ENCODE results near the gene PRDX5. TPM values are rescaled to one million over a fixed set of nuclear protein-coding genes. Genes with fewer than 3 reads are reported as not detected.

PRDX5 gene
- total RNA-seq, 1 experiment from 2014 or later, result 255 TPM

DNA sequence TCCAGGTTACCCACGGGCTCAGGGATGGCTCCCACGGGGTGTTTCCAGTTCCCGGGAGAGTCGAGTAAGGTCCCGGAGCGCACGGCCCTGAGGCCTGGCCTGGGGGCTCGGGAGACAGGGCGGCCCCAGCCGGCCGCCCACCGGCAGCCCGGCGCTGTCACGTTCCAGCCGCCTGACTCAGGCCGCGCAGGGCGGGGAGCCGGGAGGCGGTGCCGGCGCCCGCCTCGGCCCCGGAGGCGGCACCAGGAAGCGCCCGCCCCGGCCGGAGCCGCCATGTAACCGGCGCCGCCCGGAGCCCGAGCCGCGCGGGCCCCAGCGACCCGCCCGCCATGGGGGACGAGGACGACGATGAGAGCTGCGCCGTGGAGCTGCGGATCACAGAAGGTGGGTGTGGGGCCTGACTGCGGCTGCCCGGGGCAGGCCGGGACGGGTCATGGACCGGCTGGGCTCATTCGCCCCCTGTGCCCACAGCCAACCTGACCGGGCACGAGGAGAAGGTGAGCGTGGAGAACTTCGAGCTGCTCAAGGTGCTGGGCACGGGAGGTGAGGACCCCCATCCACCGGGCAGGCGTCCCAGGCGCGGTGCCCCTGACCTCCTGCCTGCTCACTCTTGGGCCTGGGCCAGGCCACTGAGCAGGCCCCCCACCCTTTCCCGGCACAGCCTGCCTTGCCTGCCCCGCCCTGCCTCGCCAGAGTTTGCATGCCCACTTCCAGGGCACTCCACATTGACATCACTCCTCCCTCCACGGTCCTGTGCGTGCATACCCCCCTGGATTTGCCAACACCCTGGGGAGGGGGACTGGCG lies 41.2 kb downstream of the PRDX5 start, which contains the start of gene RPS6KA4 (continued):
- no peak for TF ChIP-seq RORB (CRISPR knock-in tag; IDR thresholded peaks at IDR 0.05)
- TF ChIP-seq, protein P1, sequence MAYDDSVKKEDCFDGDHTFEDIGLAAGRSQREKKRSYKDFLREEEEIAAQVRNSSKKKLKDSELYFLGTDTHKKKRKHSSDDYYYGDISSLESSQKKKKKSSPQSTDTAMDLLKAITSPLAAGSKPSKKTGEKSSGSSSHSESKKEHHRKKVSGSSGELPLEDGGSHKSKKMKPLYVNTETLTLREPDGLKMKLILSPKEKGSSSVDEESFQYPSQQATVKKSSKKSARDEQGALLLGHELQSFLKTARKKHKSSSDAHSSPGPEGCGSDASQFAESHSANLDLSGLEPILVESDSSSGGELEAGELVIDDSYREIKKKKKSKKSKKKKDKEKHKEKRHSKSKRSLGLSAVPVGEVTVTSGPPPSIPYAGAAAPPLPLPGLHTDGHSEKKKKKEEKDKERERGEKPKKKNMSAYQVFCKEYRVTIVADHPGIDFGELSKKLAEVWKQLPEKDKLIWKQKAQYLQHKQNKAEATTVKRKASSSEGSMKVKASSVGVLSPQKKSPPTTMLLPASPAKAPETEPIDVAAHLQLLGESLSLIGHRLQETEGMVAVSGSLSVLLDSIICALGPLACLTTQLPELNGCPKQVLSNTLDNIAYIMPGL (CRISPR knock-in tag; IDR thresholded peaks at IDR 0.05), result 0 out of 2 replicates have a peak, but pooled peaks have one; percentile 65
- TF ChIP-seq, protein P2, sequence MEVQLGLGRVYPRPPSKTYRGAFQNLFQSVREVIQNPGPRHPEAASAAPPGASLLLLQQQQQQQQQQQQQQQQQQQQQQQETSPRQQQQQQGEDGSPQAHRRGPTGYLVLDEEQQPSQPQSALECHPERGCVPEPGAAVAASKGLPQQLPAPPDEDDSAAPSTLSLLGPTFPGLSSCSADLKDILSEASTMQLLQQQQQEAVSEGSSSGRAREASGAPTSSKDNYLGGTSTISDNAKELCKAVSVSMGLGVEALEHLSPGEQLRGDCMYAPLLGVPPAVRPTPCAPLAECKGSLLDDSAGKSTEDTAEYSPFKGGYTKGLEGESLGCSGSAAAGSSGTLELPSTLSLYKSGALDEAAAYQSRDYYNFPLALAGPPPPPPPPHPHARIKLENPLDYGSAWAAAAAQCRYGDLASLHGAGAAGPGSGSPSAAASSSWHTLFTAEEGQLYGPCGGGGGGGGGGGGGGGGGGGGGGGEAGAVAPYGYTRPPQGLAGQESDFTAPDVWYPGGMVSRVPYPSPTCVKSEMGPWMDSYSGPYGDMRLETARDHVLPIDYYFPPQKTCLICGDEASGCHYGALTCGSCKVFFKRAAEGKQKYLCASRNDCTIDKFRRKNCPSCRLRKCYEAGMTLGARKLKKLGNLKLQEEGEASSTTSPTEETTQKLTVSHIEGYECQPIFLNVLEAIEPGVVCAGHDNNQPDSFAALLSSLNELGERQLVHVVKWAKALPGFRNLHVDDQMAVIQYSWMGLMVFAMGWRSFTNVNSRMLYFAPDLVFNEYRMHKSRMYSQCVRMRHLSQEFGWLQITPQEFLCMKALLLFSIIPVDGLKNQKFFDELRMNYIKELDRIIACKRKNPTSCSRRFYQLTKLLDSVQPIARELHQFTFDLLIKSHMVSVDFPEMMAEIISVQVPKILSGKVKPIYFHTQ (CRISPR knock-in tag; IDR thresholded peaks at IDR 0.05), result no peak
- TF ChIP-seq CTCF (IDR thresholded peaks at IDR 0.05), result no peak
- TF ChIP-seq, protein P3, sequence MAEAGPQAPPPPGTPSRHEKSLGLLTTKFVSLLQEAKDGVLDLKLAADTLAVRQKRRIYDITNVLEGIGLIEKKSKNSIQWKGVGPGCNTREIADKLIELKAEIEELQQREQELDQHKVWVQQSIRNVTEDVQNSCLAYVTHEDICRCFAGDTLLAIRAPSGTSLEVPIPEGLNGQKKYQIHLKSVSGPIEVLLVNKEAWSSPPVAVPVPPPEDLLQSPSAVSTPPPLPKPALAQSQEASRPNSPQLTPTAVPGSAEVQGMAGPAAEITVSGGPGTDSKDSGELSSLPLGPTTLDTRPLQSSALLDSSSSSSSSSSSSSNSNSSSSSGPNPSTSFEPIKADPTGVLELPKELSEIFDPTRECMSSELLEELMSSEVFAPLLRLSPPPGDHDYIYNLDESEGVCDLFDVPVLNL (CRISPR knock-in tag; IDR thresholded peaks at IDR 0.05; ENCODE audit: borderline replicate concordance, low read depth), result 0 out of 2 replicates have a peak, but pooled peaks have one; percentile 46
- TF ChIP-seq MAX (CRISPR knock-in tag; IDR thresholded peaks at IDR 0.05), result no peak; the same call in 1 of the 2 replicates
- TF ChIP-seq ZMAT4 (CRISPR knock-in tag; IDR thresholded peaks at IDR 0.05), result no peak
- no peak for TF ChIP-seq ESRRA (CRISPR knock-in tag; IDR thresholded peaks at IDR 0.05; ENCODE audit: borderline replicate concordance)
- TF ChIP-seq, protein P4, sequence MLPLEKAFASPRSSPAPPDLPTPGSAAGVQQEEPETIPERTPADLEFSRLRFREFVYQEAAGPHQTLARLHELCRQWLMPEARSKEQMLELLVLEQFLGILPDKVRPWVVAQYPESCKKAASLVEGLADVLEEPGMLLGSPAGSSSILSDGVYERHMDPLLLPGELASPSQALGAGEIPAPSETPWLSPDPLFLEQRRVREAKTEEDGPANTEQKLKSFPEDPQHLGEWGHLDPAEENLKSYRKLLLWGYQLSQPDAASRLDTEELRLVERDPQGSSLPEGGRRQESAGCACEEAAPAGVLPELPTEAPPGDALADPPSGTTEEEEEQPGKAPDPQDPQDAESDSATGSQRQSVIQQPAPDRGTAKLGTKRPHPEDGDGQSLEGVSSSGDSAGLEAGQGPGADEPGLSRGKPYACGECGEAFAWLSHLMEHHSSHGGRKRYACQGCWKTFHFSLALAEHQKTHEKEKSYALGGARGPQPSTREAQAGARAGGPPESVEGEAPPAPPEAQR (CRISPR knock-in tag; IDR thresholded peaks at IDR 0.05), result no peak
- TF ChIP-seq, protein P5, sequence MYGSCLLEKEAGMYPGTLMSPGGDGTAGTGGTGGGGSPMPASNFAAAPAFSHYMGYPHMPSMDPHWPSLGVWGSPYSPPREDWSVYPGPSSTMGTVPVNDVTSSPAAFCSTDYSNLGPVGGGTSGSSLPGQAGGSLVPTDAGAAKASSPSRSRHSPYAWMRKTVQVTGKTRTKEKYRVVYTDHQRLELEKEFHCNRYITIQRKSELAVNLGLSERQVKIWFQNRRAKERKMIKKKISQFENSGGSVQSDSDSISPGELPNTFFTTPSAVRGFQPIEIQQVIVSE (CRISPR knock-in tag; IDR thresholded peaks at IDR 0.05; ENCODE audit: borderline replicate concordance), result no peak
- no peak for TF ChIP-seq ZNF219 (CRISPR knock-in tag; IDR thresholded peaks at IDR 0.05; ENCODE audit: borderline replicate concordance)
- TF ChIP-seq ZNF423 (CRISPR knock-in tag; IDR thresholded peaks at IDR 0.05), result no peak
- no peak for TF ChIP-seq ERG (CRISPR knock-in tag; IDR thresholded peaks at IDR 0.05)
- no peak for TF ChIP-seq IRF2 (CRISPR knock-in tag; IDR thresholded peaks at IDR 0.05; ENCODE audit: borderline replicate concordance, low read depth)
- TF ChIP-seq ZBTB21 (CRISPR knock-in tag; IDR thresholded peaks at IDR 0.05; ENCODE audit: borderline replicate concordance), result no peak
- no peak for TF ChIP-seq FOXJ3 (CRISPR knock-in tag; IDR thresholded peaks at IDR 0.05; ENCODE audit: borderline replicate concordance)
- TF ChIP-seq EMX1 (CRISPR knock-in tag; IDR thresholded peaks at IDR 0.05), result no peak
- TF ChIP-seq, protein P6, sequence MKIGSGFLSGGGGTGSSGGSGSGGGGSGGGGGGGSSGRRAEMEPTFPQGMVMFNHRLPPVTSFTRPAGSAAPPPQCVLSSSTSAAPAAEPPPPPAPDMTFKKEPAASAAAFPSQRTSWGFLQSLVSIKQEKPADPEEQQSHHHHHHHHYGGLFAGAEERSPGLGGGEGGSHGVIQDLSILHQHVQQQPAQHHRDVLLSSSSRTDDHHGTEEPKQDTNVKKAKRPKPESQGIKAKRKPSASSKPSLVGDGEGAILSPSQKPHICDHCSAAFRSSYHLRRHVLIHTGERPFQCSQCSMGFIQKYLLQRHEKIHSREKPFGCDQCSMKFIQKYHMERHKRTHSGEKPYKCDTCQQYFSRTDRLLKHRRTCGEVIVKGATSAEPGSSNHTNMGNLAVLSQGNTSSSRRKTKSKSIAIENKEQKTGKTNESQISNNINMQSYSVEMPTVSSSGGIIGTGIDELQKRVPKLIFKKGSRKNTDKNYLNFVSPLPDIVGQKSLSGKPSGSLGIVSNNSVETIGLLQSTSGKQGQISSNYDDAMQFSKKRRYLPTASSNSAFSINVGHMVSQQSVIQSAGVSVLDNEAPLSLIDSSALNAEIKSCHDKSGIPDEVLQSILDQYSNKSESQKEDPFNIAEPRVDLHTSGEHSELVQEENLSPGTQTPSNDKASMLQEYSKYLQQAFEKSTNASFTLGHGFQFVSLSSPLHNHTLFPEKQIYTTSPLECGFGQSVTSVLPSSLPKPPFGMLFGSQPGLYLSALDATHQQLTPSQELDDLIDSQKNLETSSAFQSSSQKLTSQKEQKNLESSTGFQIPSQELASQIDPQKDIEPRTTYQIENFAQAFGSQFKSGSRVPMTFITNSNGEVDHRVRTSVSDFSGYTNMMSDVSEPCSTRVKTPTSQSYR (CRISPR knock-in tag; IDR thresholded peaks at IDR 0.05), result no peak
- TF ChIP-seq ZNF232 (CRISPR knock-in tag; IDR thresholded peaks at IDR 0.05), result no peak
- TF ChIP-seq ZNF416 (CRISPR knock-in tag; IDR thresholded peaks at IDR 0.05), result no peak
- TF ChIP-seq TCF7 (CRISPR knock-in tag; IDR thresholded peaks at IDR 0.05; ENCODE audit: low read depth), result no peak
- TF ChIP-seq ATF3 (CRISPR knock-in tag; conservative IDR thresholded peaks at IDR 0.05), result no peak
